HCT116 (cell line): ENCODE results near the gene TCP11. TPM values are rescaled to one million over a fixed set of nuclear protein-coding genes. Genes with fewer than 3 reads are reported as not detected.
A peak's percentile ranks its signal among the peaks of the same experiment; 100 is the strongest.

Experiments
- ATAC-seq: fragments of 200-7000 bp; cut with Tn5 transposase; 2 replicates; pipeline ENCODE4 v1.9.1; 2020; ENCODE audit warnings: mild to moderate bottlenecking, moderate library complexity
- BruUV-seq: library from RNA; stranded (reverse); fragments of 400-500 nt; replicated peaks from 2 replicates; lab custom pipeline; 2021; lab: Mats Ljungman, UMichigan
- CTCF ChIA-PET: fragments of 300-600 bp; sonication (Branson Sonifier 250); formaldehyde crosslinking; loops from one replicate; lab custom pipeline; 2021; ENCODE audit warnings: antibody characterized with exemption; lab: Charles Lee
- POLR2A ChIA-PET: fragments of 300-600, 350-600 bp; sonication (Branson Sonifier 250); formaldehyde crosslinking; loops from one replicate; lab custom pipeline; 2021; ENCODE audit warnings: antibody characterized with exemption; lab: Charles Lee
- RAD21 ChIA-PET, 2 experiments: fragments of 300-600 bp; sonication (Branson Sonifier 250); formaldehyde crosslinking; loops; one replicate each; lab custom pipeline; 2023; ENCODE audit warnings: low total read pairs in 2 of 2; ENCODE audit not compliant: uncharacterized antibody in 2 of 2, unreplicated experiment in 2 of 2, low non-redundant PET in 1 of 2; lab: Charles Lee
- DNase-seq: peaks from one replicate; pipeline ENCODE4 v3.0.0-alpha.2; 2010; ENCODE audit warnings: low read depth, low spot score
- H2AFZ ChIP-seq: fragments of 200-600 bp; shearing (Covaris generic), sonication (generic); 2 replicates; pipeline ENCODE4 v1.6.1; 2017; ENCODE audit warnings: low read depth, mixed run types, mixed read lengths, antibody characterized with exemption, low read length; ENCODE audit not compliant: poor library complexity, severe bottlenecking
- H3K27ac ChIP-seq: 2 replicates; pipeline ENCODE4 v1.5.1; 2012; ENCODE audit warnings: low read depth, low read length
- H3K27me3 ChIP-seq: fragments of 200-600 bp; sonication (generic); 2 replicates; pipeline ENCODE4 v1.6.1; 2016; ENCODE audit warnings: mixed run types, low read length, mixed read lengths; ENCODE audit not compliant: insufficient read depth
- H3K36me3 ChIP-seq, 2 experiments: fragments of 200-500 bp in 1 of 2; fragments of 200-600 bp in 1 of 2; sonication (Bioruptor generic) in 1 of 2; sonication (generic) in 1 of 2; 2 replicates each; pipeline versions ENCODE4 v1.5.1 to v1.6.1; 2014 to 2016; ENCODE audit warnings: low read length in 2 of 2, inconsistent platforms in 1 of 2, mixed read lengths in 1 of 2, mixed run types in 1 of 2; ENCODE audit not compliant: insufficient read depth in 2 of 2, control insufficient read depth in 1 of 2
- H3K4me1 ChIP-seq, 2 experiments: fragments of 200-600 bp in 1 of 2; sonication (generic) in 1 of 2; 2 replicates each; pipeline versions ENCODE4 v1.5.1 to v1.6.1; 2012 to 2017; ENCODE audit warnings: low read length in 2 of 2, inconsistent platforms in 1 of 2, mild to moderate bottlenecking in 1 of 2, mixed read lengths in 1 of 2, mixed run types in 1 of 2, moderate library complexity in 1 of 2; ENCODE audit not compliant: insufficient read depth in 2 of 2, control insufficient read depth in 1 of 2
- H3K4me2 ChIP-seq: fragments of 200-600 bp; sonication (generic); 2 replicates; pipeline ENCODE4 v1.6.1; 2017; ENCODE audit warnings: mixed run types, low read length, mixed read lengths
- H3K4me3 ChIP-seq, 2 experiments: fragments of 200-600 bp in 1 of 2; sonication (generic) in 1 of 2; replicated peaks in 1 of 2; 2 replicates each; pipeline ENCODE4 v1.5.1; 2011 to 2016; ENCODE audit warnings: low read length in 2 of 2, control low read depth in 1 of 2, low read depth in 1 of 2, mild to moderate bottlenecking in 1 of 2, mixed read lengths in 1 of 2, mixed run types in 1 of 2
- H3K79me2 ChIP-seq: fragments of 200-600 bp; sonication (generic); 2 replicates; pipeline ENCODE4 v1.6.1; 2017; ENCODE audit warnings: mild to moderate bottlenecking, mixed run types, low read length, moderate library complexity, mixed read lengths; ENCODE audit not compliant: insufficient read depth
- H3K9ac ChIP-seq: fragments of 200-600 bp; sonication (generic); 2 replicates; pipeline ENCODE4 v1.6.1; 2016; ENCODE audit warnings: low read length, mixed read lengths
- H3K9me2 ChIP-seq: fragments of 200-600 bp; sonication (generic), shearing (Covaris generic); 2 replicates; pipeline ENCODE4 v1.6.1; 2017; ENCODE audit warnings: mixed run types, mild to moderate bottlenecking, moderate library complexity; ENCODE audit not compliant: insufficient read depth
- H3K9me3 ChIP-seq, 2 experiments: fragments of 200-500 bp in 1 of 2; fragments of 200-600 bp in 1 of 2; sonication (Bioruptor generic) in 1 of 2; sonication (generic) in 1 of 2; 2 replicates each; pipeline ENCODE4 v1.6.1; 2014 to 2017; ENCODE audit warnings: low read length in 2 of 2, mixed read lengths in 2 of 2, inconsistent platforms in 1 of 2, low read depth in 1 of 2, mild to moderate bottlenecking in 1 of 2, mixed run types in 1 of 2, moderate library complexity in 1 of 2; ENCODE audit not compliant: control insufficient read depth in 1 of 2, insufficient read depth in 1 of 2
- H4K20me1 ChIP-seq: fragments of 200-600 bp; sonication (generic), shearing (Covaris generic); 2 replicates; pipeline ENCODE4 v1.6.1; 2017; ENCODE audit warnings: mixed run types, mild to moderate bottlenecking, moderate library complexity; ENCODE audit not compliant: insufficient read depth
- CBX3 ChIP-seq: IDR thresholded peaks from 2 replicates; pipeline ENCODE4 v1.6.1; 2012; ENCODE audit warnings: low read depth
- EGR1 ChIP-seq: IDR thresholded peaks from 2 replicates; pipeline ENCODE4 v1.6.1; 2012; ENCODE audit warnings: low read depth
- ELF1 ChIP-seq: IDR thresholded peaks from 2 replicates; pipeline ENCODE4 v1.6.1; 2012; ENCODE audit warnings: low read depth, borderline replicate concordance
- EZH2phosphoT487 ChIP-seq: fragments of 200-600 bp; IDR thresholded peaks from 2 replicates; pipeline ENCODE4 v1.6.1; 2018; ENCODE audit warnings: antibody characterized with exemption, borderline replicate concordance
- FOSL1 ChIP-seq: IDR thresholded peaks from 2 replicates; pipeline ENCODE4 v1.6.1; 2012; ENCODE audit warnings: low read depth
- JUND ChIP-seq: IDR thresholded peaks from 2 replicates; pipeline ENCODE4 v1.6.1; 2012
- POLR2A ChIP-seq: IDR thresholded peaks from 2 replicates; pipeline ENCODE4 v1.7.0; 2011; ENCODE audit warnings: borderline replicate concordance; ENCODE audit not compliant: insufficient read depth, insufficient read length; ENCODE audit errors: extremely low read depth
- POLR2AphosphoS5 ChIP-seq: IDR thresholded peaks from 2 replicates; pipeline ENCODE4 v1.6.1; 2011; ENCODE audit warnings: mild to moderate bottlenecking, low read depth, low read length, moderate library complexity
- RAD21 ChIP-seq: IDR thresholded peaks from 2 replicates; pipeline ENCODE4 v1.6.1; 2012; ENCODE audit warnings: low read depth, mild to moderate bottlenecking
- SIN3A ChIP-seq: IDR thresholded peaks from 2 replicates; pipeline ENCODE4 v1.6.1; 2012; ENCODE audit warnings: low read depth
- SP1 ChIP-seq: IDR thresholded peaks from 2 replicates; pipeline ENCODE4 v1.6.1; 2012; ENCODE audit warnings: low read depth
- TCF7L2 ChIP-seq: IDR thresholded peaks from 2 replicates; pipeline ENCODE4 v1.7.0; 2011; ENCODE audit warnings: borderline replicate concordance, inconsistent platforms; ENCODE audit not compliant: insufficient read depth, insufficient read length; ENCODE audit errors: extremely low read depth
- YY1 ChIP-seq: IDR thresholded peaks from 2 replicates; pipeline ENCODE4 v1.6.1; 2011; ENCODE audit warnings: low read length, low read depth, moderate library complexity, mild to moderate bottlenecking; ENCODE audit not compliant: insufficient replicate concordance; ENCODE audit errors: extremely low read depth
- ZFX ChIP-seq: fragments of 450-650 bp; IDR thresholded peaks from 2 replicates; pipeline ENCODE4 v1.6.1; 2017
- intact Hi-C: fragments of 100-400 bp; cut with micrococcal nuclease; formaldehyde crosslinking; loops from 2 replicates; pipeline ENCODE4 v1.10.0; 2022
- total RNA-seq: library from RNA; stranded (reverse); gene quantifications from one replicate; pipeline ENCODE4 v1.2.1, GENCODE V29; 2021; ENCODE audit not compliant: unreplicated experiment
- TF ChIP-seq, protein P1 (sequence below): IDR thresholded peaks from 2 replicates; pipeline ENCODE4 v1.6.1; 2011; ENCODE audit warnings: mild to moderate bottlenecking, low read length, moderate library complexity; ENCODE audit not compliant: insufficient replicate concordance; ENCODE audit errors: extremely low read depth
- TF ChIP-seq, protein P2 (sequence below): IDR thresholded peaks from 2 replicates; pipeline ENCODE4 v1.6.1; 2012
- TF ChIP-seq, protein P3 (sequence below): IDR thresholded peaks from 2 replicates; pipeline ENCODE4 v1.6.1; 2012; ENCODE audit warnings: low read depth

TCP11 gene
- total RNA-seq, 1 experiment from 2014 or later, result not detected

DNA sequence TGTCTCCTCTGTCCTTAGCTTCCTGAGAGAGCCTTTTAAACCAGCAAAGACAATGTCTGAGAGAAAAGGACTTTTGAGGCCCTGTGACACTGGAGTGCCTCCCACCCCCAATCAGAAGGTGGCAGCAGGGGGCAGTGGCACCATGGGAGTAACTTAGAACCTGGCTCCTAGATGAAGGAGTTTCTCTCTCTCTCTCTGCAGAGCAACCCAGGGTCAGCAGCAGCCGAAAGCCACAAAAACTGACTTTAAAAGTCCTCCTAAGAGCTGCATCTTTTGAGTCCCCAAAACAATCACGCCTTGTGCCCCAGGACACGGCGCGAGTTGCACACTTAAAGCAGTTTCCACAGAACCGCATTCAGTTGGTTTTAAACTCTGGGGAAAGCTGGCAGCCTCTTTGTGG lies 5.3 kb upstream of the TCP11 start (continued):
- TF ChIP-seq, protein P1, sequence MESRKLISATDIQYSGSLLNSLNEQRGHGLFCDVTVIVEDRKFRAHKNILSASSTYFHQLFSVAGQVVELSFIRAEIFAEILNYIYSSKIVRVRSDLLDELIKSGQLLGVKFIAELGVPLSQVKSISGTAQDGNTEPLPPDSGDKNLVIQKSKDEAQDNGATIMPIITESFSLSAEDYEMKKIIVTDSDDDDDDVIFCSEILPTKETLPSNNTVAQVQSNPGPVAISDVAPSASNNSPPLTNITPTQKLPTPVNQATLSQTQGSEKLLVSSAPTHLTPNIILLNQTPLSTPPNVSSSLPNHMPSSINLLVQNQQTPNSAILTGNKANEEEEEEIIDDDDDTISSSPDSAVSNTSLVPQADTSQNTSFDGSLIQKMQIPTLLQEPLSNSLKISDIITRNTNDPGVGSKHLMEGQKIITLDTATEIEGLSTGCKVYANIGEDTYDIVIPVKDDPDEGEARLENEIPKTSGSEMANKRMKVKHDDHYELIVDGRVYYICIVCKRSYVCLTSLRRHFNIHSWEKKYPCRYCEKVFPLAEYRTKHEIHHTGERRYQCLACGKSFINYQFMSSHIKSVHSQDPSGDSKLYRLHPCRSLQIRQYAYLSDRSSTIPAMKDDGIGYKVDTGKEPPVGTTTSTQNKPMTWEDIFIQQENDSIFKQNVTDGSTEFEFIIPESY, result no peak
- TF ChIP-seq FOSL1 (no peak), ZFX (no peak), TCF7L2 (no peak), SP1 (no peak), YY1 (peak; percentile 34), EZH2phosphoT487 (no peak), POLR2A (no peak), EGR1 (no peak), RAD21 (peak; percentile 94), ELF1 (no peak), POLR2AphosphoS5 (no peak)
- TF ChIP-seq, protein P2, sequence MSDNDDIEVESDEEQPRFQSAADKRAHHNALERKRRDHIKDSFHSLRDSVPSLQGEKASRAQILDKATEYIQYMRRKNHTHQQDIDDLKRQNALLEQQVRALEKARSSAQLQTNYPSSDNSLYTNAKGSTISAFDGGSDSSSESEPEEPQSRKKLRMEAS, result no peak

DNA sequence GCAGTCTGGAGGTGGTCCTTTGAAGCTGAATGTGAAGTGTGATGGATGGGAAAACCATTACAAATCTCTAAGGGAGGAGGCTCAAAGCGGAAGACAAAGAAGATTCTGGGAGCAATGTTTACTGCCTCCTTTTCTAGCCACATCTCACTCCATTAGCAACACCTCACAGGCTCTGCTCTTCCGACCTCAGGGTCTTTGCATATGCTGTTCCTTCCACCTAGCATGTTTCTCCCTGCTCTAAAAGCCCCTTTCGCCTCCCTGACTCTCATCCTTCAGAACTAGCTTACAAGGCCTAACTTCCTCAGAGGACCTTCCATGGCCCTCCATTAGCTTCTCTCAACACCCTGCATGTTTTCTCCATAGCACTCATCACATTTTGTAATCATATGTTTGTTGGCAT lies 4.6 kb upstream of the TCP11 start:
- ChIA-PET CTCF (interaction anchor here (1.4 to 3.9 kb wide), 3 partner anchors 60 to 95 kb away, joined by 3 to 36 read pairs (median 36); no protein-coding TSS in a partner anchor), POLR2A (no interaction called here), RAD21 (interaction anchor here (1.3 to 3.1 kb wide), 3 partner anchors 59 to 95 kb away, joined by 7 to 11 read pairs (median 10); no protein-coding TSS in a partner anchor)
- H3K27ac ChIP-seq, result no peak overlapping the region
- DNase-seq (no peak), ATAC-seq (no peak)
- H2AFZ ChIP-seq, result no peak overlapping the region
- TF ChIP-seq POLR2AphosphoS5 (no peak), JUND (no peak), CBX3 (no peak), SIN3A (no peak), TCF7L2 (no peak)
- TF ChIP-seq, protein P1, result no peak
- TF ChIP-seq, protein P3, sequence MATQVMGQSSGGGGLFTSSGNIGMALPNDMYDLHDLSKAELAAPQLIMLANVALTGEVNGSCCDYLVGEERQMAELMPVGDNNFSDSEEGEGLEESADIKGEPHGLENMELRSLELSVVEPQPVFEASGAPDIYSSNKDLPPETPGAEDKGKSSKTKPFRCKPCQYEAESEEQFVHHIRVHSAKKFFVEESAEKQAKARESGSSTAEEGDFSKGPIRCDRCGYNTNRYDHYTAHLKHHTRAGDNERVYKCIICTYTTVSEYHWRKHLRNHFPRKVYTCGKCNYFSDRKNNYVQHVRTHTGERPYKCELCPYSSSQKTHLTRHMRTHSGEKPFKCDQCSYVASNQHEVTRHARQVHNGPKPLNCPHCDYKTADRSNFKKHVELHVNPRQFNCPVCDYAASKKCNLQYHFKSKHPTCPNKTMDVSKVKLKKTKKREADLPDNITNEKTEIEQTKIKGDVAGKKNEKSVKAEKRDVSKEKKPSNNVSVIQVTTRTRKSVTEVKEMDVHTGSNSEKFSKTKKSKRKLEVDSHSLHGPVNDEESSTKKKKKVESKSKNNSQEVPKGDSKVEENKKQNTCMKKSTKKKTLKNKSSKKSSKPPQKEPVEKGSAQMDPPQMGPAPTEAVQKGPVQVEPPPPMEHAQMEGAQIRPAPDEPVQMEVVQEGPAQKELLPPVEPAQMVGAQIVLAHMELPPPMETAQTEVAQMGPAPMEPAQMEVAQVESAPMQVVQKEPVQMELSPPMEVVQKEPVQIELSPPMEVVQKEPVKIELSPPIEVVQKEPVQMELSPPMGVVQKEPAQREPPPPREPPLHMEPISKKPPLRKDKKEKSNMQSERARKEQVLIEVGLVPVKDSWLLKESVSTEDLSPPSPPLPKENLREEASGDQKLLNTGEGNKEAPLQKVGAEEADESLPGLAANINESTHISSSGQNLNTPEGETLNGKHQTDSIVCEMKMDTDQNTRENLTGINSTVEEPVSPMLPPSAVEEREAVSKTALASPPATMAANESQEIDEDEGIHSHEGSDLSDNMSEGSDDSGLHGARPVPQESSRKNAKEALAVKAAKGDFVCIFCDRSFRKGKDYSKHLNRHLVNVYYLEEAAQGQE, result no peak
- intact Hi-C loops, result loop anchor here (1.0 kb wide), 2 partner anchors 60 to 96 kb away; no protein-coding TSS in a partner anchor
- no TSS peak for BruUV-seq
- H4K20me1 ChIP-seq, result no peaks in the 10 kb centered on the region
- H3K9me3 ChIP-seq, result no peaks in the 10 kb centered on the region
- no peaks in the 10 kb centered on the region for H3K36me3 ChIP-seq
- H3K4me2 ChIP-seq, result no peak overlapping the region
- H3K9ac ChIP-seq, result no peak overlapping the region
- H3K4me3 ChIP-seq, result no peak overlapping the region
- H3K27me3 ChIP-seq, result no peaks in the 10 kb centered on the region
- H3K4me1 ChIP-seq, result peaks cover 0 to 10% of the 10 kb centered on the region in 2 experiments; a peak in 2 of 4 replicates
- H3K9me2 ChIP-seq, result no peaks in the 10 kb centered on the region
- H3K79me2 ChIP-seq, result no peaks in the 10 kb centered on the region
